GM12878 (cell line): ENCODE data around the gene KLHL18. TPM values are rescaled to one million over a fixed set of nuclear protein-coding genes. Genes with fewer than 3 reads are reported as not detected.
A peak's percentile ranks its signal among the peaks of the same experiment; 100 is the strongest.

Experiments
- ASH2L ChIP-seq: fragments of 300-600, 200-600 bp; sonication (generic); IDR thresholded peaks from 2 replicates; pipeline ENCODE4 v1.6.1; 2017; ENCODE audit warnings: low read depth, mild to moderate bottlenecking, borderline replicate concordance
- ATF2 ChIP-seq: IDR thresholded peaks from 2 replicates; pipeline ENCODE4 v1.6.1; 2012; ENCODE audit warnings: low read length, inconsistent platforms
- BCL11A ChIP-seq: IDR thresholded peaks from 2 replicates; pipeline ENCODE4 v1.6.1; 2011; ENCODE audit warnings: low read depth, low read length
- CBX5 ChIP-seq: sonication (generic); IDR thresholded peaks from 2 replicates; pipeline ENCODE4 v1.6.1; 2016; ENCODE audit warnings: low read depth, moderate library complexity, mild to moderate bottlenecking, inconsistent platforms
- CREM ChIP-seq: IDR thresholded peaks from 2 replicates; pipeline ENCODE4 v1.6.1; 2014; ENCODE audit warnings: antibody characterized with exemption, low read depth
- EP300 ChIP-seq, 2 experiments: fragments of 150-350 bp in 1 of 2; IDR thresholded peaks; 2 replicates each; pipeline ENCODE4 v1.6.1; 2011 to 2012; ENCODE audit warnings: low read depth in 2 of 2, low read length in 2 of 2, borderline replicate concordance in 1 of 2, improper control_type of control experiment in 1 of 2, inconsistent platforms in 1 of 2; ENCODE audit not compliant: control insufficient read depth in 1 of 2
- GABPA ChIP-seq: IDR thresholded peaks from 2 replicates; pipeline ENCODE4 v1.6.1; 2014; ENCODE audit warnings: antibody characterized with exemption, low read depth, mild to moderate bottlenecking, inconsistent platforms
- MXI1 ChIP-seq: fragments of 150-350 bp; IDR thresholded peaks from 2 replicates; pipeline ENCODE4 v1.6.1; 2011; ENCODE audit warnings: low read depth, mild to moderate bottlenecking, inconsistent platforms, low read length, improper control_type of control experiment
- NFYB ChIP-seq: IDR thresholded peaks from 2 replicates; pipeline ENCODE4 v1.6.1; 2011; ENCODE audit warnings: low read depth, mild to moderate bottlenecking, low read length, improper control_type of control experiment, moderate library complexity; ENCODE audit not compliant: insufficient read depth
- RAD51 ChIP-seq: fragments of 450-650 bp; IDR thresholded peaks from 2 replicates; pipeline ENCODE4 v1.6.1; 2016; ENCODE audit warnings: moderate library complexity, mild to moderate bottlenecking, inconsistent platforms
- RBBP5 ChIP-seq: fragments of 200-600 bp; sonication (generic); conservative IDR thresholded peaks from 2 replicates; pipeline ENCODE4 v1.6.1; 2016
- RCOR1 ChIP-seq: conservative IDR thresholded peaks from 2 replicates; pipeline ENCODE4 v1.6.1; 2012; ENCODE audit warnings: low read depth, low read length, improper control_type of control experiment
- RFX5 ChIP-seq: IDR thresholded peaks from 2 replicates; pipeline ENCODE4 v1.6.1; 2011; ENCODE audit warnings: low read depth, low read length, improper control_type of control experiment
- SPI1 ChIP-seq: IDR thresholded peaks from 2 replicates; pipeline ENCODE4 v1.6.1; 2011; ENCODE audit warnings: low read depth, mild to moderate bottlenecking, low read length, moderate library complexity, borderline replicate concordance; ENCODE audit not compliant: insufficient read depth
- SREBF1 ChIP-seq: IDR thresholded peaks from 2 replicates; pipeline ENCODE4 v1.6.1; 2012; ENCODE audit warnings: mild to moderate bottlenecking, low read length
- SREBF2 ChIP-seq: IDR thresholded peaks from 2 replicates; pipeline ENCODE4 v1.6.1; 2012; ENCODE audit warnings: mild to moderate bottlenecking, low read length
- SUZ12 ChIP-seq: fragments of 200-600 bp; sonication (generic); IDR thresholded peaks from one replicate; pipeline ENCODE4 v1.6.1; 2018; ENCODE audit warnings: antibody characterized with exemption, mild to moderate bottlenecking; ENCODE audit not compliant: unreplicated experiment
- TCF12 ChIP-seq: IDR thresholded peaks from 2 replicates; pipeline ENCODE4 v1.6.1; 2011; ENCODE audit warnings: low read depth, mild to moderate bottlenecking, low read length
- TCF7 ChIP-seq: IDR thresholded peaks from 2 replicates; pipeline ENCODE4 v1.6.1; 2014; ENCODE audit warnings: antibody characterized with exemption, borderline replicate concordance
- ZNF217 ChIP-seq: fragments of 450-650 bp; IDR thresholded peaks from 2 replicates; pipeline ENCODE4 v1.6.1; 2017; ENCODE audit warnings: antibody characterized with exemption, mild to moderate bottlenecking
- ZNF274 ChIP-seq: IDR thresholded peaks from one replicate; pipeline ENCODE4 v1.8.0; 2011; ENCODE audit not compliant: insufficient read length, insufficient read depth
- polyA plus RNA-seq, 11 experiments: library from polyadenylated mRNA; depleted of rRNA in 4 of 11; unstranded in 6 of 11; stranded (reverse) in 5 of 11; fragments of >200 nt; fragmentation: Nextera tagmentation in 4 of 11; fragmentation: Illumina TruSeq in 1 of 11; extraction: Ambion mirVana in 4 of 11; extraction: Trizol in 1 of 11; gene quantifications; 1 replicate in 1 of 11; 2 replicates in 10 of 11; pipeline versions ENCODE4 v1.2.1 to v1.2.3, GENCODE V29; 2011 to 2016; ENCODE audit warnings: inconsistent platforms in 2 of 11, missing spikeins in 2 of 11, low read depth in 1 of 11
- total RNA-seq, 4 experiments: library from RNA; depleted of rRNA in 3 of 4; stranded (reverse); fragments of >200 nt in 3 of 4; fragmentation: Illumina TruSeq in 1 of 4; extraction: Trizol in 1 of 4; gene quantifications; 2 replicates each; pipeline versions ENCODE4 v1.2.1 to v1.2.3, GENCODE V29; 2013 to 2021
- TF ChIP-seq, protein P1 (sequence below): fragments of 450-650 bp; IDR thresholded peaks from 2 replicates; pipeline ENCODE4 v1.6.1; 2017; ENCODE audit warnings: mild to moderate bottlenecking, moderate library complexity
- TF ChIP-seq, protein P2 (sequence below): fragments of 150-350 bp; IDR thresholded peaks from 2 replicates; pipeline ENCODE4 v1.6.1; 2016; ENCODE audit warnings: low read depth, low read length

The KLHL18 gene
- total and polyA plus RNA-seq, 10 of the 15 experiments (the other 5 are each of a cell fraction or from before 2014, with no cell fraction given), result 24.0 to 69.8 (median 51.7) TPM

DNA sequence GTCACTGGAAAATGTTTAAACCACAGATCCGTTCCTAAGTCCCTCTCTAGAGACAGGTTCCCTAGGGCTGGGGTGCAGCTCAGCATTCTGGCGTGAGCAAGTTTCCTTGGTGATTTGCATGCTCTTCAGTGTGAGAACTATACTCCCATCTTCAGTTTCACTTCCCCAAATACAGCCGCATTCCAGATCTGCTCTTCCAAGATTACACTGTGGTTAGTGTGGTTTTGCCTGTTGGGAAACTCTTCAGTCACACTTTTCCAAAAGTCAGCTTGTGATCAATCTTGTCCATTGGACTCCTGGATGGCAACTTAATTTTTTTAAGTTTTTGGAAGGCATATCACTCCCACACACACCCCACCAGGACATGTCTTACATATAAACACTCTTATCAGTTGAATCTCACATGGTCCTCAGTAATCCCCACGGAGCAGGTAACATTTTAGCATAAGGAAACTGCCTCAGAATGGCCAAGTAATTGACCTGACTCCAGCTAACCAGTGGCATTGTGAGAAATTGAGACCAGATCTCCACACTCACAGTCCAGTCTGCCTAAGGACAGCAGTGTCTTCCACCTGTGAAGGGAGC is 64.6 kb downstream of the KLHL18 start (continued):
- TF ChIP-seq RFX5, result no peak
- no peak for TF ChIP-seq SREBF1
- no peak for TF ChIP-seq GABPA
- no peak; the same call in 1 of the 2 replicates for TF ChIP-seq RAD51
- TF ChIP-seq EP300 (IDR thresholded peaks at IDR 0.05; ENCODE audit: borderline replicate concordance in 1 of 2, control insufficient read depth in 1 of 2, low read depth in 2 of 2, low read length in 2 of 2), result peak; percentile 76 to 91
- no peak for TF ChIP-seq ZNF274
- peak; percentile 79 for TF ChIP-seq BCL11A
- TF ChIP-seq MXI1, result no peak
- TF ChIP-seq SPI1, result peak; percentile 100
- peak; percentile 25; the same call in 1 of the 2 replicates for TF ChIP-seq TCF12
- TF ChIP-seq ASH2L, result 0 out of 2 replicates have a peak, but pooled peaks have one; percentile 49
- TF ChIP-seq, protein P1, sequence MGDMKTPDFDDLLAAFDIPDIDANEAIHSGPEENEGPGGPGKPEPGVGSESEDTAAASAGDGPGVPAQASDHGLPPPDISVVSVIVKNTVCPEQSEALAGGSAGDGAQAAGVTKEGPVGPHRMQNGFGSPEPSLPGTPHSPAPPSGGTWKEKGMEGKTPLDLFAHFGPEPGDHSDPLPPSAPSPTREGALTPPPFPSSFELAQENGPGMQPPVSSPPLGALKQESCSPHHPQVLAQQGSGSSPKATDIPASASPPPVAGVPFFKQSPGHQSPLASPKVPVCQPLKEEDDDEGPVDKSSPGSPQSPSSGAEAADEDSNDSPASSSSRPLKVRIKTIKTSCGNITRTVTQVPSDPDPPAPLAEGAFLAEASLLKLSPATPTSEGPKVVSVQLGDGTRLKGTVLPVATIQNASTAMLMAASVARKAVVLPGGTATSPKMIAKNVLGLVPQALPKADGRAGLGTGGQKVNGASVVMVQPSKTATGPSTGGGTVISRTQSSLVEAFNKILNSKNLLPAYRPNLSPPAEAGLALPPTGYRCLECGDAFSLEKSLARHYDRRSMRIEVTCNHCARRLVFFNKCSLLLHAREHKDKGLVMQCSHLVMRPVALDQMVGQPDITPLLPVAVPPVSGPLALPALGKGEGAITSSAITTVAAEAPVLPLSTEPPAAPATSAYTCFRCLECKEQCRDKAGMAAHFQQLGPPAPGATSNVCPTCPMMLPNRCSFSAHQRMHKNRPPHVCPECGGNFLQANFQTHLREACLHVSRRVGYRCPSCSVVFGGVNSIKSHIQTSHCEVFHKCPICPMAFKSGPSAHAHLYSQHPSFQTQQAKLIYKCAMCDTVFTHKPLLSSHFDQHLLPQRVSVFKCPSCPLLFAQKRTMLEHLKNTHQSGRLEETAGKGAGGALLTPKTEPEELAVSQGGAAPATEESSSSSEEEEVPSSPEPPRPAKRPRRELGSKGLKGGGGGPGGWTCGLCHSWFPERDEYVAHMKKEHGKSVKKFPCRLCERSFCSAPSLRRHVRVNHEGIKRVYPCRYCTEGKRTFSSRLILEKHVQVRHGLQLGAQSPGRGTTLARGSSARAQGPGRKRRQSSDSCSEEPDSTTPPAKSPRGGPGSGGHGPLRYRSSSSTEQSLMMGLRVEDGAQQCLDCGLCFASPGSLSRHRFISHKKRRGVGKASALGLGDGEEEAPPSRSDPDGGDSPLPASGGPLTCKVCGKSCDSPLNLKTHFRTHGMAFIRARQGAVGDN, result peak; percentile 52; the same call in 1 of the 2 replicates
- peak; percentile 77; the same call in 1 of the 2 replicates for TF ChIP-seq ATF2
- TF ChIP-seq SUZ12, result no peak
- TF ChIP-seq, protein P2, sequence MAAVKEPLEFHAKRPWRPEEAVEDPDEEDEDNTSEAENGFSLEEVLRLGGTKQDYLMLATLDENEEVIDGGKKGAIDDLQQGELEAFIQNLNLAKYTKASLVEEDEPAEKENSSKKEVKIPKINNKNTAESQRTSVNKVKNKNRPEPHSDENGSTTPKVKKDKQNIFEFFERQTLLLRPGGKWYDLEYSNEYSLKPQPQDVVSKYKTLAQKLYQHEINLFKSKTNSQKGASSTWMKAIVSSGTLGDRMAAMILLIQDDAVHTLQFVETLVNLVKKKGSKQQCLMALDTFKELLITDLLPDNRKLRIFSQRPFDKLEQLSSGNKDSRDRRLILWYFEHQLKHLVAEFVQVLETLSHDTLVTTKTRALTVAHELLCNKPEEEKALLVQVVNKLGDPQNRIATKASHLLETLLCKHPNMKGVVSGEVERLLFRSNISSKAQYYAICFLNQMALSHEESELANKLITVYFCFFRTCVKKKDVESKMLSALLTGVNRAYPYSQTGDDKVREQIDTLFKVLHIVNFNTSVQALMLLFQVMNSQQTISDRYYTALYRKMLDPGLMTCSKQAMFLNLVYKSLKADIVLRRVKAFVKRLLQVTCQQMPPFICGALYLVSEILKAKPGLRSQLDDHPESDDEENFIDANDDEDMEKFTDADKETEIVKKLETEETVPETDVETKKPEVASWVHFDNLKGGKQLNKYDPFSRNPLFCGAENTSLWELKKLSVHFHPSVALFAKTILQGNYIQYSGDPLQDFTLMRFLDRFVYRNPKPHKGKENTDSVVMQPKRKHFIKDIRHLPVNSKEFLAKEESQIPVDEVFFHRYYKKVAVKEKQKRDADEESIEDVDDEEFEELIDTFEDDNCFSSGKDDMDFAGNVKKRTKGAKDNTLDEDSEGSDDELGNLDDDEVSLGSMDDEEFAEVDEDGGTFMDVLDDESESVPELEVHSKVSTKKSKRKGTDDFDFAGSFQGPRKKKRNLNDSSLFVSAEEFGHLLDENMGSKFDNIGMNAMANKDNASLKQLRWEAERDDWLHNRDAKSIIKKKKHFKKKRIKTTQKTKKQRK, result no peak
- no peak for TF ChIP-seq NFYB
- TF ChIP-seq RCOR1, result 0 out of 2 replicates have a peak, but pooled peaks have one; percentile 55
- TF ChIP-seq RBBP5, result no peak
- no peak for TF ChIP-seq TCF7
- no peak for TF ChIP-seq CBX5
- TF ChIP-seq CREM, result peak; percentile 37; the same call in 1 of the 2 replicates
- no peak for TF ChIP-seq SREBF2
- TF ChIP-seq ZNF217, result peak; percentile 91; the same call in 1 of the 2 replicates
